Activated CD4-positive, alpha-beta T cell treated with anti-CD3 and anti-CD28 coated beads for 36 hours (primary cell): ENCODE results near the gene RPS21. TPM values are rescaled to one million over a fixed set of nuclear protein-coding genes. Genes with fewer than 3 reads are reported as not detected.

Source experiments
- ATAC-seq: fragments of 200-7000 bp; cut with Tn5 transposase; one replicate; pipeline ENCODE4 v1.10.0; 2021; ENCODE audit warnings: mild to moderate bottlenecking, moderate library complexity
- CTCF ChIA-PET: fragments of 350-600 bp; sonication (Branson Sonifier 250); formaldehyde crosslinking; loops from one replicate; lab custom pipeline; 2021; ENCODE audit warnings: antibody characterized with exemption; lab: Charles Lee
- POLR2A ChIA-PET: fragments of 350-600 bp; sonication (Branson Sonifier 250); formaldehyde crosslinking; loops from one replicate; lab custom pipeline; 2021; ENCODE audit warnings: antibody characterized with exemption, inconsistent platforms; lab: Charles Lee
- DNase-seq: peaks from one replicate; pipeline ENCODE4 v3.0.0-alpha.2; 2020
- H3K27ac Mint-ChIP-seq: one replicate; pipeline ENCODE4 v1.8.0; 2021; ENCODE audit warnings: mixed read lengths
- H3K27me3 Mint-ChIP-seq: one replicate; pipeline ENCODE4 v1.8.0; 2021; ENCODE audit warnings: mixed read lengths
- H3K36me3 Mint-ChIP-seq: one replicate; pipeline ENCODE4 v1.8.0; 2021; ENCODE audit warnings: low read depth, mixed read lengths
- H3K4me1 Mint-ChIP-seq: one replicate; pipeline ENCODE4 v1.8.0; 2021; ENCODE audit warnings: mixed read lengths
- H3K4me3 Mint-ChIP-seq: one replicate; pipeline ENCODE4 v1.8.0; 2021; ENCODE audit warnings: mild to moderate bottlenecking, moderate library complexity, mixed read lengths
- H3K9me3 Mint-ChIP-seq: one replicate; pipeline ENCODE4 v1.8.0; 2021; ENCODE audit warnings: low read depth, mixed read lengths
- intact Hi-C, 2 experiments: fragments of 100-400 bp; cut with DNase I in 1 of 2; cut with micrococcal nuclease in 1 of 2; formaldehyde crosslinking; loops; one replicate each; pipeline versions ENCODE4 v1.14.2 to v1.15.1; 2022 to 2024; cut with DNase I, micrococcal nuclease
- total RNA-seq, 2 experiments: library from RNA; stranded (reverse); gene quantifications; one replicate each; pipeline ENCODE4 v1.2.3, GENCODE V29; 2021

The RPS21 gene
- total RNA-seq, 2 experiments from 2014 or later, result 1,051 to 2,439 TPM

DNA sequence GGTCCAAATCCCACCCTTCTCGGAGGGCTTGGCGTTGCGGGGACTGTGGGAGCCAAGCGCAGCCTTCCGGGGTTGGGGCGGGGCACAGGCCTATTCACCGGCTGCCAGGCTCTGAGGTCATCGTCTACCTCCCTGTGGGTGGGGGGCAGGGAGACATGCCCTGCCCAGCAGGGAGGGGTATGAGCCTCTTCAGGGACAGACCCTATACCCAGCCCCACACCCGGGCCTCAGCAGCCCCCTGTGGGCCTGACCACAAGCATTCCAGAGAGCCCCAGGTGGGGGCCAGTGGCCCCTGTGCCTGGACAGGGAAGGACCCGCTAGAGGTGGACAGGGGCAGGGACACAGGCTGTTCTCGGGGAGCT, 31.4 kb upstream of the RPS21 start:
- H3K4me1 Mint-ChIP-seq, result no peaks in the 10 kb centered on the region
- H3K4me3 Mint-ChIP-seq, result no peak overlapping the region
- POLR2A ChIA-PET, result no interaction called here
- H3K27ac Mint-ChIP-seq, result no peak overlapping the region
- peaks cover 2% of the 10 kb centered on the region for H3K27me3 Mint-ChIP-seq
- ATAC-seq (no peak), DNase-seq (no peak)
- intact Hi-C loops, result no loop called here
- no peaks in the 10 kb centered on the region for H3K36me3 Mint-ChIP-seq
- H3K9me3 Mint-ChIP-seq, result no peaks in the 10 kb centered on the region
- CTCF ChIA-PET, result no interaction called here

DNA sequence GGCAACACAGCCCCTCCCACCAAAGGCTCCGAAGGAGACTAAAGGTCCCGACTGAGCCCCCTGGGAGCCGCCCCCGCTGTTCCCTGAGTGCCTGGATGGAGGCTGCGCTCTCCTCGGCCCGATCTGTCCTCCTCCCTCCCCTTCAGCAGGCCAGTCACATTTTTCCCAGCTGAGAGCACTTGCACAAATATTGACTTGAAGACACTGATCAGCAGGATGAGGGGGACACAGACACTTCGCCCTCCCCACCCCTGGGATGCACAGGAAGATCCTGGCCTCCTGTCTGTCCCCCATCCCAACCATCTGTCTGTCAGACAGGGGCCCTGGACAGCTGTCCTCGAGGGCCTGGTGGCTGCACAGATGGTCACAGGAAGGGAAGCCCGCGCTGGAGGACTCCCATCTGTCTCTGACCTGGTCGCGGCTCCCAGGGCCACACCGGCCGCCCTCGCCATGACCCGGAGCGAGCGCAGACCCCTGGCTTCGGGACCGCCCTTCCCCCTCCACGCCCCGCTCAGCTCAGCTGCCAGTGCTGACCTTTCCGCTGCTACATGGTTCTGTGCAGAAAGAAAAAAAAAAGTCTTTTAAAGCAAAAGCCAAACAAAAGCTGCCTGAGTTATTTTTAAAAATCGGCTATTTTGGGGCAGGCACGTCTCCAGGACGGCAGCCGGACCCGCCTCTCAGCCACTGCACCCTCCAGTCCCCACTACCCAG, 30.9 kb upstream of the RPS21 start:
- Mint-ChIP-seq H3K27ac (no peak overlapping the region), H3K27me3 (peaks cover 2% of the 10 kb centered on the region), H3K36me3 (no peaks in the 10 kb centered on the region), H3K4me3 (no peak overlapping the region), H3K9me3 (no peaks in the 10 kb centered on the region), H3K4me1 (no peaks in the 10 kb centered on the region)
- intact Hi-C loops, result no loop called here
- POLR2A ChIA-PET, result no interaction called here
- CTCF ChIA-PET, result no interaction called here
- no peak for DNase-seq
- no peak for ATAC-seq

DNA sequence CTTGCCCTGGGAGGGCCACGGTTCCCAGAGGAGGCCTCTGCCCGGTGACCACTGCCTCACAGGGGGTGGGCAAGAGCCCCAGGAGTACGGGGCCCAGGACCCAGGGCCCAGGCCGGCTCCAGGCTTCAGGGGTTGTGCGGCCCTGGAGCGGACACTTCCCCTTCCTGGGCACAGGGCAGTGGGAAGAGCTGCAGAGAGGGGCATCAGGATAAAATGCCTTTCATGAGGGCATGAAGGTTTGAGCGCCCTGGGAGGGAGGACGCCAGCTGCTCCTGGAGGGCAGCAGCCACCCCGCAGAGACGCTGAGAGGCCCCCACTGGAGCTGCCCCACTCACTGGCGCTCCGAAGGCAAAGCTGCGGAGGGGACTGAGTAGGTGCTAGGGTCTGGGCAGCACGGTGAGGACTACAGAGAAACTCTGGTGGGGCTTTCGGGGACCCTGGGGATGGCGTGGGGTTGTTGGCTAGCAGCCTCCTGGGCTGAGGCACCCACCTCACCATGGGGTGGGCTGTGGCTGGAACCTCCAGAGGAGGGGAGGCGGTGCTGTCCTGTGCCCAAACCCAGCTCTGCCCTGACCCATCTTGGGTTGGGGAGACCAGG, 30.2 kb upstream of the RPS21 start:
- H3K9me3 Mint-ChIP-seq, result no peaks in the 10 kb centered on the region
- intact Hi-C loops, result no loop called here
- H3K36me3 Mint-ChIP-seq, result no peaks in the 10 kb centered on the region
- DNase-seq (no peak), ATAC-seq (no peak)
- no peak overlapping the region for H3K27ac Mint-ChIP-seq
- ChIA-PET POLR2A (no interaction called here), CTCF (no interaction called here)
- H3K4me3 Mint-ChIP-seq, result no peak overlapping the region
- no peaks in the 10 kb centered on the region for H3K4me1 Mint-ChIP-seq
- peaks cover 2% of the 10 kb centered on the region for H3K27me3 Mint-ChIP-seq

- Mint-ChIP-seq H3K4me3 (no peak overlapping the region), H3K27ac (no peak overlapping the region), H3K4me1 (no peaks in the 10 kb centered on the region), H3K36me3 (no peaks in the 10 kb centered on the region), H3K27me3 (peaks cover 2% of the 10 kb centered on the region), H3K9me3 (no peaks in the 10 kb centered on the region)
- CTCF ChIA-PET, result interaction anchor here (0.7 kb wide), 1 partner anchor 56 kb away, joined by 3 read pairs; no protein-coding TSS in a partner anchor
- POLR2A ChIA-PET, result no interaction called here
- ATAC-seq (no peak), DNase-seq (no peak)
- intact Hi-C loops, result no loop called here
Observed at GRCh38 chr20:62357187-62357667, 29.7 kb upstream of the RPS21 start.

DNA sequence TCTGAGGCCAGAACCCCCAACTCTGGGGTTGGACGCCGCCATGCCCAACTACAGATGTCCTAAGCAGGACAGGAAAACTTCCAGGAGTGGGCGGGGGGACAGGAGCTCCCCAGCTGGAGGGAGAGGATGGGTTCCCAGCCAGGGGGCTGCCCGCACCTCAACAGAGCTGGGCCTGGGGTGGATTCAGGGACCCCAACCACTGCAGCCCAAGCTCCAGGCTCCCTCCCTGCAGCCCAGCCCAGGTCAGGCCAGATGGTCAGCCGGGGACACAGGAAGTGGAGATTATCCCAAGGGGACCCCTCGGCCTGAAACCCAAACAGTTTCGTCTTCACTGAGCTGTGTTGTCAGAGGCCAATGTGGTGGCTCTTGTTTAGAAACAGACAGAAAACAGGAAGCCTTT, 29.2 kb upstream of the RPS21 start:
- Mint-ChIP-seq H3K27ac (no peak overlapping the region), H3K4me1 (no peaks in the 10 kb centered on the region), H3K36me3 (no peaks in the 10 kb centered on the region), H3K9me3 (no peaks in the 10 kb centered on the region), H3K4me3 (no peak overlapping the region), H3K27me3 (peaks cover 2% of the 10 kb centered on the region)
- intact Hi-C loops, result no loop called here
- CTCF ChIA-PET, result interaction anchor here (0.7 kb wide), 1 partner anchor 56 kb away, joined by 3 read pairs; no protein-coding TSS in a partner anchor
- DNase-seq (no peak), ATAC-seq (no peak)
- POLR2A ChIA-PET, result no interaction called here

- H3K27me3 Mint-ChIP-seq, result peaks cover 2% of the 10 kb centered on the region
- POLR2A ChIA-PET, result interaction anchor here (0.6 kb wide), 1 partner anchor 918 kb away, joined by 3 read pairs; no protein-coding TSS in a partner anchor
- no peaks in the 10 kb centered on the region for H3K36me3 Mint-ChIP-seq
Observed at GRCh38 chr20:62358171-62359042, 28.5 kb upstream of the RPS21 start.

GRCh38 chr20:62359043-62359490, 27.8 kb upstream of the RPS21 start:
- intact Hi-C loops, result no loop called here

More at GRCh38 chr20:62358171-62359042, 28.5 kb upstream of the RPS21 start:
- Mint-ChIP-seq H3K4me1 (no peaks in the 10 kb centered on the region), H3K4me3 (no peak overlapping the region), H3K9me3 (no peaks in the 10 kb centered on the region), H3K27ac (no peak overlapping the region)
- CTCF ChIA-PET, result interaction anchor here (0.7 kb wide), 1 partner anchor 55 kb away, joined by 3 read pairs; no protein-coding TSS in a partner anchor
- DNase-seq (no peak), ATAC-seq (no peak)
- intact Hi-C loops, result no loop called here

DNA sequence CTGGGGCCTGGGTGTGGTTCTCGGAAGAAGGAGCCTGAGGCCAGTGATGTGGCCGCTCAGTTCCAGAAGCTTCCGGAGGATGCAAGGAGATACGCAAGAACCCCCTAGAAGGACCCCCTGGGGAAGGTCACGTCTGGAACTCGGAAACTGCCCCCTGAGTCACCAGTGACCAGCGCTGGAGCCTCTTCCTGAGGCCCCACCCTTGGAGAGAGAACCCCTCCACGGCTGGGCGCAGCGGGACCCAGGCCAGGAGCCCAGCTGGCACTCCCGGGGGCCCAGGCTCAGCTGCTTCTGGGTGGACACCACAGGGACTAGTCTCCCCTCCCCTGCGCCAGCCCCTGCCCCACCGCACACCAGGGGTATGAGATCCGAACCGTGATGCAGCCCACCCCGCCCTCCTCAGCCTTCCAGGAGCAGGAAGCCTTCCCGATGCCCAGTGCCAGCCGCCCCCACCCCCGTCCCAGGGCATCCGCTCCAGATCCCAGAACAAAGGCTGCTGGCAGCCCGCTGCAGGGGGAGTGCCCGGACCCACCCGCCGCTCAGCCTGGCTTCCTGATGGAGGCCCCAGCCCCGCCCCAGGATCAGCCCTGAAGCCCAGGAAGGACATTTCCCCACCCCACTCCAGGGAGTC, 27.3 kb upstream of the RPS21 start:
- Mint-ChIP-seq H3K36me3 (no peaks in the 10 kb centered on the region), H3K27ac (no peak overlapping the region), H3K4me1 (no peaks in the 10 kb centered on the region), H3K27me3 (peaks cover 2% of the 10 kb centered on the region), H3K4me3 (no peak overlapping the region), H3K9me3 (no peaks in the 10 kb centered on the region)
- DNase-seq, result no peak
- POLR2A ChIA-PET, result no interaction called here
- no peak for ATAC-seq
- intact Hi-C loops, result no loop called here
- CTCF ChIA-PET, result no interaction called here

More at GRCh38 chr20:62359043-62359490, 27.8 kb upstream of the RPS21 start:
- POLR2A ChIA-PET, result interaction anchor here (0.6 kb wide), 1 partner anchor 917 kb away, joined by 3 read pairs; no protein-coding TSS in a partner anchor
- H3K27me3 Mint-ChIP-seq, result peaks cover 2% of the 10 kb centered on the region
- no peaks in the 10 kb centered on the region for H3K4me1 Mint-ChIP-seq
- DNase-seq (no peak), ATAC-seq (no peak)
- CTCF ChIA-PET, result no interaction called here
- H3K4me3 Mint-ChIP-seq, result no peak overlapping the region
- no peak overlapping the region for H3K27ac Mint-ChIP-seq
- H3K9me3 Mint-ChIP-seq, result no peaks in the 10 kb centered on the region
- no peaks in the 10 kb centered on the region for H3K36me3 Mint-ChIP-seq

DNA sequence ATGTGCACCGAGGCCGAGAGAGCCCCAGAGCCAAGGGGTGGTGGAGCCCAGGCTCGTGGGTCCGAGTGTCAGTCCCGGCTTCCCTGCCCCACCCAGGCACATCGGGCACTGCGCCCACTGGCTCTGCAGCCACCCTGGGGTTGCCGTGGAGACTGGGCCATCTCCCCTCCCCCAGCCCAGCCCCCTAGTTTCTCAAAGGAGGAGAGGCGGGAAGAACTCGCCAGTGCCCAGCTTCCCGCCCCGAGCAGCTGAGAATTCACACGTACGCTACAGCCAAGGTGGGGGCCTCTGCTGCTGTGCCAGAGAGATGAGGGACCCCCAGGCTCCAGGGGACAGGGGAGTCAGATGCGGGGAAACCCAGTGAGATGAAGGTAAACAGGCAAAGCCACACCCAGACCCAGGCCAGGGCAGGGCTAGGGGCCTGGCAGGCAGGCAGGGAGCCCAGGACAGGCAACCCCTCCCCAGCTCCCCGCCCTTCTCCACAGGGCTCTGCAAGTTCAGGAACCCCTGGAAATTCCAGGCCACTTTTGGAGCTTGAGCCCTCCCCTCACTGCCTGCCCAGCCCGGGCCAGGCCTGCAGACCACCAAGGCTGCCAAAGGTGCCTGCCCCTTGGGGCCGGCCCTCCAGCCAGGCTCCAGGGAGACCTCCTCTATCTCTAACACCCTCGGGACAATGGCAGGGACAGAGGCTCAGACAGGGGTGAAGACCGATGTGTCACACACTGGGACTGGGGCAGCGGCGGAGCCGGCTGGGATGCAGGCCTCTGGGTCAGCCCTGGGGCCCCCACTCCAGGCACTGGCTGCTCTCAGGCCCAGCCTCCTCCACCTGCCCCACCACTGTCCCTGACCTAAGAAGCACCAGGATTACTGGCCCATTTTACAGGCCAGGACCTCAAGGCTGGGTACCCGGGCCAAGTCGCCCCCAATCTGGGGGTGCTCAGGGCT, 25.8 kb upstream of the RPS21 start:
- Mint-ChIP-seq H3K27me3 (peaks cover 12% of the 10 kb centered on the region), H3K4me1 (no peaks in the 10 kb centered on the region), H3K27ac (no peak overlapping the region), H3K36me3 (no peaks in the 10 kb centered on the region), H3K4me3 (no peak overlapping the region), H3K9me3 (no peaks in the 10 kb centered on the region)
- ATAC-seq (no peak), DNase-seq (no peak)
- intact Hi-C loops, result no loop called here
- ChIA-PET CTCF (no interaction called here), POLR2A (no interaction called here)

DNA sequence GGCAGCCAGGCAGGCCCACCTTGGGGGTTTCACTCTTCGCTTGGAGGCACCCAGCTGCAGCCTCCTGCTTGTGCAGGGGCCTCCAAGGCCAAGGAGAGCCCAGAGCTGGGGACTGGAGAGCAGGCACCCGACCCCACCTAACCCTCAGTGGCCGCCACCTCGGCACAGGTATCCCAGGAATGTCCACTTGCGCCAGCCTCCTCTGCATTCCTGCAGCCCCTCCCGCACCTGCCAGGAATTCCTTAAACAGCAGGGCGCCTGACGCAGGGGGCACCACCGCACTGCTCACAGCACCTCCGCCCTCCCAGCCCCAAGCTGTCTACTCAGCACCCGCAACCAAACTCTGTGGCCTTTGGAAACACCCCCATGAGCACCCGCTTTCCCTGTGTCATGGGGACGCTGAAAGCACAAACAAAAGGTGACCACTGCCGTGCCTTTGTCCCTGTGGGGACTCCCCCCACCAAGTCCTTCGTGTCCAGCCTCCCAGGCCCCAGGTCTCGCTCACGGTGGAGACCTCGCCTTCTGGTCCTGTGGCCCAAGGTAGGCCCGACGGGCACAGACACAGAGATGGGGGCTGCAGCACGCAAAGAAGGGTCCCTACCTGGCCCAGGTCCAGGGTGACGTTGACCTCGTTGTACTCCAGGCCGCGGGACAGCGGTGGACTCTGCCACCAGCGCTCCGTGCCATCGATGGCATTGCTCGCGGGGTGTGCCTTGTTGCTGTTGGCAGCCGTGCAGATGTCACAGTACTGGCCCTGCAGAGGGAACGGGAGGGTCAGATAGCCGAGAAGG, 24.9 kb upstream of the RPS21 start:
- POLR2A ChIA-PET, result no interaction called here
- no peak overlapping the region for H3K4me3 Mint-ChIP-seq
- DNase-seq (no peak), ATAC-seq (no peak)
- H3K27me3 Mint-ChIP-seq, result peaks cover 10% of the 10 kb centered on the region
- CTCF ChIA-PET, result no interaction called here
- no peaks in the 10 kb centered on the region for H3K4me1 Mint-ChIP-seq
- H3K9me3 Mint-ChIP-seq, result no peaks in the 10 kb centered on the region
- no peaks in the 10 kb centered on the region for H3K36me3 Mint-ChIP-seq
- no peak overlapping the region for H3K27ac Mint-ChIP-seq
- intact Hi-C loops, result no loop called here
